H9 (cell line): ENCODE results near the gene POLL. TPM values are rescaled to one million over a fixed set of nuclear protein-coding genes. Genes with fewer than 3 reads are reported as not detected.

Experiments
- DNase-seq: peaks from one replicate; pipeline ENCODE4 v3.0.0-alpha.2; 2017
- H2AFZ ChIP-seq: one replicate; pipeline ENCODE4 v1.6.1; 2013; ENCODE audit warnings: mild to moderate bottlenecking, low read length, control low read depth, moderate library complexity
- H2AK5ac ChIP-seq: 2 replicates; pipeline ENCODE4 v1.6.1; 2013; ENCODE audit warnings: low read length, control low read depth, mixed read lengths; ENCODE audit not compliant: insufficient read length
- H2BK120ac ChIP-seq: one replicate; pipeline ENCODE4 v1.6.1; 2013; ENCODE audit warnings: low read depth, mild to moderate bottlenecking, low read length, control low read depth, inconsistent platforms; ENCODE audit not compliant: poor library complexity, severe bottlenecking
- H2BK12ac ChIP-seq: 2 replicates; pipeline ENCODE4 v1.6.1; 2013; ENCODE audit warnings: low read length, control low read depth, mixed read lengths, low read depth; ENCODE audit not compliant: insufficient read length
- H2BK15ac ChIP-seq: 2 replicates; pipeline ENCODE4 v1.6.1; 2013; ENCODE audit warnings: low read depth, low read length, control low read depth
- H2BK20ac ChIP-seq: one replicate; pipeline ENCODE4 v1.6.1; 2013; ENCODE audit warnings: low read depth, mild to moderate bottlenecking, low read length, control low read depth, inconsistent platforms; ENCODE audit not compliant: poor library complexity, severe bottlenecking
- H2BK5ac ChIP-seq: 2 replicates; pipeline ENCODE4 v1.6.1; 2013; ENCODE audit warnings: low read length, control low read depth, mixed read lengths; ENCODE audit not compliant: insufficient read length
- H3K14ac ChIP-seq: 2 replicates; pipeline ENCODE4 v1.6.1; 2013; ENCODE audit warnings: low read length, control low read depth; ENCODE audit not compliant: insufficient read depth
- H3K18ac ChIP-seq: 2 replicates; pipeline ENCODE4 v1.6.1; 2013; ENCODE audit warnings: low read depth, mild to moderate bottlenecking, mixed read lengths, low read length, control low read depth; ENCODE audit not compliant: insufficient read length
- H3K23ac ChIP-seq: 2 replicates; pipeline ENCODE4 v1.6.1; 2013; ENCODE audit warnings: low read length, control low read depth, mixed read lengths, low read depth; ENCODE audit not compliant: insufficient read length
- H3K23me2 ChIP-seq: 2 replicates; pipeline ENCODE4 v1.6.1; 2013; ENCODE audit warnings: low read depth, mild to moderate bottlenecking, mixed read lengths, low read length, control low read depth; ENCODE audit not compliant: insufficient read length, poor library complexity, severe bottlenecking
- H3K27ac ChIP-seq: 2 replicates; pipeline ENCODE4 v1.5.1; 2013; ENCODE audit warnings: low read length, control low read depth, mixed read lengths, low read depth; ENCODE audit not compliant: insufficient read length
- H3K27me3 ChIP-seq: 2 replicates; pipeline ENCODE4 v1.6.1; 2013; ENCODE audit warnings: low read length, control low read depth, inconsistent platforms; ENCODE audit not compliant: insufficient read depth
- H3K4ac ChIP-seq: 2 replicates; pipeline ENCODE4 v1.6.1; 2013; ENCODE audit warnings: low read depth, mild to moderate bottlenecking, control low read depth, inconsistent platforms, low read length, moderate library complexity
- H3K4me1 ChIP-seq: 2 replicates; pipeline ENCODE4 v1.6.1; 2013; ENCODE audit warnings: low read length, control low read depth, inconsistent platforms; ENCODE audit not compliant: insufficient read depth
- H3K4me2 ChIP-seq: 2 replicates; pipeline ENCODE4 v1.6.1; 2013; ENCODE audit warnings: low read length, control low read depth, mixed read lengths; ENCODE audit not compliant: insufficient read length, insufficient read depth
- H3K56ac ChIP-seq: 2 replicates; pipeline ENCODE4 v1.6.1; 2013; ENCODE audit warnings: low read depth, mild to moderate bottlenecking, mixed read lengths, low read length, control low read depth; ENCODE audit not compliant: insufficient read length
- H3K79me1 ChIP-seq: 2 replicates; pipeline ENCODE4 v1.6.1; 2013; ENCODE audit warnings: low read depth, mild to moderate bottlenecking, moderate library complexity, low read length, control low read depth, inconsistent platforms; ENCODE audit not compliant: insufficient read depth, poor library complexity, severe bottlenecking
- H3K79me2 ChIP-seq: 2 replicates; pipeline ENCODE4 v1.6.1; 2013; ENCODE audit warnings: low read length, control low read depth, inconsistent platforms; ENCODE audit not compliant: insufficient read depth
- H3K9ac ChIP-seq: 2 replicates; pipeline ENCODE4 v1.6.1; 2013; ENCODE audit warnings: low read length, control low read depth, mixed read lengths; ENCODE audit not compliant: insufficient read length; ENCODE audit errors: extremely low read depth
- H3K9me3 ChIP-seq: one replicate; pipeline ENCODE4 v1.6.1; 2013; ENCODE audit warnings: low read depth, low read length, inconsistent platforms; ENCODE audit not compliant: control insufficient read depth
- H3T11ph ChIP-seq: one replicate; pipeline ENCODE4 v1.6.1; 2013; ENCODE audit warnings: mild to moderate bottlenecking, low read length, control low read depth, inconsistent platforms
- H4K20me1 ChIP-seq: one replicate; pipeline ENCODE4 v1.6.1; 2013; ENCODE audit not compliant: control insufficient read depth, insufficient read length, insufficient read depth
- H4K5ac ChIP-seq: 2 replicates; pipeline ENCODE4 v1.6.1; 2013; ENCODE audit warnings: low read depth, mild to moderate bottlenecking, mixed read lengths, low read length, control low read depth; ENCODE audit not compliant: insufficient read length
- H4K8ac ChIP-seq: replicated peaks from 2 replicates; pipeline ENCODE4 v1.6.1; 2013; ENCODE audit warnings: low read length, control low read depth, mixed read lengths, low read depth; ENCODE audit not compliant: insufficient read length
- H4K91ac ChIP-seq: 2 replicates; pipeline ENCODE4 v1.6.1; 2013; ENCODE audit warnings: low read depth, mild to moderate bottlenecking, moderate library complexity, mixed read lengths, low read length, control low read depth; ENCODE audit not compliant: insufficient read length
- H3K27ac Mint-ChIP-seq, 3 experiments: 2 replicates in 2 of 3; 3 replicates in 1 of 3; pipeline ENCODE4 v1.8.0; 2020 to 2021; ENCODE audit warnings: mixed read lengths in 3 of 3, mild to moderate bottlenecking in 1 of 3, moderate library complexity in 1 of 3
- H3K27me3 Mint-ChIP-seq: 2 replicates; pipeline ENCODE4 v1.8.0; 2021; ENCODE audit warnings: low read depth, mild to moderate bottlenecking, moderate library complexity, mixed read lengths
- H3K36me3 Mint-ChIP-seq, 3 experiments: 2 replicates in 2 of 3; 3 replicates in 1 of 3; pipeline ENCODE4 v1.8.0; 2020 to 2021; ENCODE audit warnings: low read depth in 3 of 3, mixed read lengths in 3 of 3; ENCODE audit not compliant: insufficient read depth in 1 of 3
- H3K4me1 Mint-ChIP-seq, 2 experiments: 2 replicates each; pipeline ENCODE4 v1.8.0; 2020; ENCODE audit warnings: mixed read lengths in 2 of 2
- H3K4me3 Mint-ChIP-seq, 2 experiments: 2 replicates in 1 of 2; 3 replicates in 1 of 2; pipeline ENCODE4 v1.8.0; 2020 to 2021; ENCODE audit warnings: mild to moderate bottlenecking in 2 of 2, mixed read lengths in 2 of 2, moderate library complexity in 1 of 2
- H3K9me3 Mint-ChIP-seq, 2 experiments: 2 replicates in 1 of 2; 3 replicates in 1 of 2; pipeline ENCODE4 v1.8.0; 2020; ENCODE audit warnings: mild to moderate bottlenecking in 2 of 2, mixed read lengths in 2 of 2, moderate library complexity in 1 of 2
- WGBS: extraction: QIAGEN DNeasy Blood & Tissue Kit; methylation state at CpG from one replicate; pipeline ENCODE4 v1.1.7; 2013; ENCODE audit warnings: missing lambda C conversion rate, low lambda C conversion rate, mixed read lengths; ENCODE audit not compliant: insufficient read length; ENCODE audit errors: extremely low coverage; 5-methylcytosine and 5-hydroxymethylcytosine counted together
- total RNA-seq: library from RNA; stranded (reverse); gene quantifications from 2 replicates; pipeline ENCODE4 v1.2.1, GENCODE V29; 2021
- TF ChIP-seq, protein P1 (sequence below): fragments of 200-600 bp; sonication (generic); conservative IDR thresholded peaks from 3 replicates; pipeline ENCODE4 v1.8.0; 2021; ENCODE audit warnings: antibody characterized with exemption, mild to moderate bottlenecking

POLL gene
- total RNA-seq, 1 experiment from 2014 or later = 30.8 TPM

DNA sequence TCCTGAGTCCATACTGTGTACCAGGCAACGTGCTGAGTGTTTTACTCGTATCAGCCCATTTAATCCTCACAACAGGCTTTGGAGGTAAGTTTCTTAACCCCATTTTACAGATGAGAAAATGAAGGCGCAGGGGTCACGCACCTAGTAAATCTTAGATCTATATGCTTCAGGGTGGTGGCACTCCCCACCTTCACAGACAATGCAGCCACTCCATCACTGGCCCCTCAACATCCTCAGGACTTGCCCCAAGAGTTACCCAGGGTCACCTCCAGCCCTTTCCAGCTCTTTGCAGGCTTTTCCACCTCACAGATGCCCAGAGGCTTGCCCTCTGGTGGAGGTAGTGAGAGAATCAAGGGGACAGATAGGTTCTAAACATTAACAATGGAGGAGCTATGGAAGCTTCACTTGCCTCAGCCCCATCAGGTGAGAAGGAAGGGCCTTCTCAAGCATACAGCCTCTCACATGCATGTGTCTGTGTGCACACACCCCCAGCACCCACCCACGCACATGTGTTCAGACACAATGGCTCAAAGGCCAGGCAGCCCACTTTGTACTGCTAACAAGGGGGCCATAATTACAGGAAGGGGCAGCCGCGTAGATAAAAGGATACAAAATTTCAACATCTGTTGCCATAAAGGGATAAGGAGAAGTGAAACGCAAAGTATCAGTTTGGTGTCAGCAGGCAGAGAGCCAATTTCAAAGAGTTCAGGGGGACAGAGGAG is 29.2 kb upstream of the POLL start:
- Histone ChIP-seq H3K79me1 (no peaks in the 10 kb centered on the region), H3K9me3 (no peaks in the 10 kb centered on the region), H3K23me2 (no peaks in the 10 kb centered on the region), H2AK5ac (no peak overlapping the region), H3K23ac (no peak overlapping the region), H2BK15ac (no peak overlapping the region), H3T11ph (no peak overlapping the region), H4K20me1 (no peaks in the 10 kb centered on the region), H4K5ac (no peak overlapping the region), H3K4ac (no peak overlapping the region), H3K27ac (no peak overlapping the region), H3K9ac (no peak overlapping the region), H2BK20ac (no peak overlapping the region), H2BK12ac (no peak overlapping the region), H4K8ac (no peak overlapping the region), H3K79me2 (no peaks in the 10 kb centered on the region), H2AFZ (no peak overlapping the region), H2BK120ac (no peak overlapping the region), H3K4me1 (no peaks in the 10 kb centered on the region; the same call in 1 of the 2 replicates), H2BK5ac (no peak overlapping the region), H3K56ac (no peak overlapping the region), H3K14ac (no peak overlapping the region), H3K4me2 (no peak overlapping the region), H3K27me3 (no peaks in the 10 kb centered on the region), H3K18ac (no peak overlapping the region), H4K91ac (no peak overlapping the region)
- H3K27ac Mint-ChIP-seq = peak overlapping the region; percentile 59 to 72 (median 65); a peak in 4 of 7 replicates
- H3K4me1 Mint-ChIP-seq = peaks cover 39 to 56% of the 10 kb centered on the region in 2 experiments
- WGBS = no CpG with 5 or more reads among the region's 8 CpGs
- H3K36me3 Mint-ChIP-seq = peaks cover 0 to 9% (median 3%) of the 10 kb centered on the region in 3 experiments; a peak in 2 of 7 replicates
- H3K9me3 Mint-ChIP-seq = no peaks in the 10 kb centered on the region
- TF ChIP-seq, protein P1, sequence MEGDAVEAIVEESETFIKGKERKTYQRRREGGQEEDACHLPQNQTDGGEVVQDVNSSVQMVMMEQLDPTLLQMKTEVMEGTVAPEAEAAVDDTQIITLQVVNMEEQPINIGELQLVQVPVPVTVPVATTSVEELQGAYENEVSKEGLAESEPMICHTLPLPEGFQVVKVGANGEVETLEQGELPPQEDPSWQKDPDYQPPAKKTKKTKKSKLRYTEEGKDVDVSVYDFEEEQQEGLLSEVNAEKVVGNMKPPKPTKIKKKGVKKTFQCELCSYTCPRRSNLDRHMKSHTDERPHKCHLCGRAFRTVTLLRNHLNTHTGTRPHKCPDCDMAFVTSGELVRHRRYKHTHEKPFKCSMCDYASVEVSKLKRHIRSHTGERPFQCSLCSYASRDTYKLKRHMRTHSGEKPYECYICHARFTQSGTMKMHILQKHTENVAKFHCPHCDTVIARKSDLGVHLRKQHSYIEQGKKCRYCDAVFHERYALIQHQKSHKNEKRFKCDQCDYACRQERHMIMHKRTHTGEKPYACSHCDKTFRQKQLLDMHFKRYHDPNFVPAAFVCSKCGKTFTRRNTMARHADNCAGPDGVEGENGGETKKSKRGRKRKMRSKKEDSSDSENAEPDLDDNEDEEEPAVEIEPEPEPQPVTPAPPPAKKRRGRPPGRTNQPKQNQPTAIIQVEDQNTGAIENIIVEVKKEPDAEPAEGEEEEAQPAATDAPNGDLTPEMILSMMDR = peak; percentile 61
- no peaks in the 10 kb centered on the region; the same call in 1 of the 2 replicates for H3K27me3 Mint-ChIP-seq
- DNase-seq = no peak
- H3K4me3 Mint-ChIP-seq = no peak overlapping the region
